ENCODE measurements around the gene RHBDD3.

The RHBDD3 gene

DNA sequence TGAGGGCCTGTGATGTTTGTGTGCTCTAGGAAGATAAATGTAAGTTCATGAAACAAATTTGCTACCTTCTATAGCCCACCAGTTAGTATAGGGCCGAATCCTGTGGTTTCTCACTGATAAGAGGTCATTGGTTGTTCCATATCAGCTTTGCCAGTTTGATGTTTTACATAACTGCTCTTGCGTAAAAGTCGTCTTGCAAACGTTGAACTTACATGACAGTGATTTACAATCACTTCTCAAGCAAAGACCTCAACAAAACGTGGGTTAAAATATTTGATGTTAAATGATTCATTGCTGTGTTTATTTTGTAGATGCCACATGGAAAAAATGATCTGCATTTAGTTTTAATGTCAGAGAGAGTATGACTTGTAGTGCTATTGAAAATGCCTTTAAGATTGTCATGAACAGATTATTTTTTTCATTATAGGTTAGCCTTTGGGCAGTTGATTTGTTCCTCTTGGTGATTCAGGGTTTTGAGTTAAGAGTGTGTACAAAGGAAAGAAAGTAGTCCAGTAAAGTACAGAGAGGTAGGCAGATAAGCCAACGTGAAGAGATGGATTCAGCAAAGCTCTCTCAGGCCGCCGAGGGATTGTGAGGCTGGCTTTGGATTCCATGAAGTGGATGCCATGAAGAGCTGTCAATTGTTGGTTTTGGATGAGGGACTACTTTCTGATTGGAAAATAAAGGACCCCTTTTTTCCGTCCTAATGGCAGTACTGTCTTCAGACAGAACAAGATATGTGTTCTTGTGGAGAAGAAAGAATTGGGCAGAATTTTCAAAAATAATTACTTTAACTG, 2.9 kb upstream of the RHBDD3 start:
- in situ Hi-C loops (cut with MboI; ENCODE audit: low sequenced_read_pairs): no loop called here

DNA sequence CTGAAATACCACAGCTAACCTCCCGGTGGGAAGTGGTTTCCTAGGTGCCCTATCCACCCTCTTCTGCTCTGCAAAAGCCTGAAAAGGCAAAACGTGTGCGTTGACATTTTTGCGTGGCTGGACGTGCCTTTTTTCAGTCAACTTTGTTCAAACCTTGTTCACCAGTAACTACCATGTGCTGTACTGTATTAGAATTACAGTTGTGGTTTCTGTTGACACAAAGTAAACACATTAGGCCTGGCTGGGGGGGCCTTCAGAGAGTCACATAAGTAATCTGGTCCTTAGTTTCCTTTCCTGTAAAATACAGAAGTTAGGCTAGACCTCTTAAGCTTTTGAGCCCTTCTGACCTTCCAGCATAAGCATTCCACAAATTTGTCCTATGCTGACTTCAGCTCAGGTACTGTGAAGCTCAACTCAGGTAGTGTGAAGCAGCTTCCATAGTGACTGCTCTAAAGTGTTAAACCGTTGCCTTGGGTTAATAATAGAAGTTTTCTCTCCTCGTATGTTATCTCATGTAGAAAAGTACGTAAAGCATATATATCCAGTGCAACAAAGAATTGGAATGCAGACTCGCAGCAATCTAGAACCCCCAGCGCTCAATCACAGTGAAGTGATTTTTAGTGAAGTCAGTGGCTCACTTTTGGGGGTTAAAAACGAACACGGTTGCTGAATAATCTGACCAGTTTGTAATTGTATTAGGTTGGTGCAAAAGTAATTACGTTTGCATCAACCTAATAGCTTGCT, 2.1 kb upstream of the RHBDD3 start:
- in situ Hi-C loops (cut with MboI; ENCODE audit: low sequenced_read_pairs): no loop called here

- in situ Hi-C loops (cut with MboI; ENCODE audit: low sequenced_read_pairs): no loop called here
Observed at GRCh38 chr22:29269230-29269604, 1.4 kb upstream of the RHBDD3 start.

DNA sequence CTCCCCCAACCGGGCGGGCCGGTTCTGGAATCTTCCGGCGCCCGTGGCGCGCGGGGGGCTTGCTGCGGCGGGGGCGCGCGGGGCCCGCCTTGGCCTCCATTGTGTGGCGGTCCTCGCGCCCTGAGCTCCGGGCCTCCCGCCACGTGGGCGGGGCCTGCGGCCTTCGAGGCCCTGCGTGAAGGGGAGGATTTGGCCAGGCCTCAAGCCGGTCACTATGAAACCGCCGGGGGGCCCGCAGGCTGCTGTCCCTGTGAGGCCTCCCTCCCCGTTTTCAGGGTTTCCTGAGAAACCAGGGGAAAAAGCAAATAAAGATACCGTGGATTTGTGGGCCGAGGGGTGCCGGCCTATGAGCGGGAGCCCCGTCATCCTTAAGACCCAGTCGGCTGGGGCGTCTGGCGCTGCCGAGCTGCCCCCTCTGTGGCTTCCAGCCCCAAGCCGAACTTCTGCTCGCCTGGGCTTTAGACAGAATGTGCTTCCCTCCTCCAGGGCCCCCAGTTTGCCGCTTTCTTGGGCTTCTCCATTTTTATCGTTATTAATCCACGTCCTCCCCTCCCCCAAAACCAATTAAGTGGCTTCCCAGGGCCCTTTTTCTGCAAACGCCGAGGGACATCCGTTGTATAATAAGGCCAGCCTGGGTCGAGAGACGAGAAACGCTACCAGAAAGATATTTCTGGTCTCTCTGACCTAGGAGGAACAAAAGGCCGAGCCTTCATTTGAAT, 889 bp upstream of the RHBDD3 start:
- in situ Hi-C loops (cut with MboI; ENCODE audit: low sequenced_read_pairs): no loop called here

- in situ Hi-C loops (cut with MboI; ENCODE audit: low sequenced_read_pairs): no loop called here
Observed at GRCh38 chr22:29267462-29267857, 321 bp downstream of the RHBDD3 start.

DNA sequence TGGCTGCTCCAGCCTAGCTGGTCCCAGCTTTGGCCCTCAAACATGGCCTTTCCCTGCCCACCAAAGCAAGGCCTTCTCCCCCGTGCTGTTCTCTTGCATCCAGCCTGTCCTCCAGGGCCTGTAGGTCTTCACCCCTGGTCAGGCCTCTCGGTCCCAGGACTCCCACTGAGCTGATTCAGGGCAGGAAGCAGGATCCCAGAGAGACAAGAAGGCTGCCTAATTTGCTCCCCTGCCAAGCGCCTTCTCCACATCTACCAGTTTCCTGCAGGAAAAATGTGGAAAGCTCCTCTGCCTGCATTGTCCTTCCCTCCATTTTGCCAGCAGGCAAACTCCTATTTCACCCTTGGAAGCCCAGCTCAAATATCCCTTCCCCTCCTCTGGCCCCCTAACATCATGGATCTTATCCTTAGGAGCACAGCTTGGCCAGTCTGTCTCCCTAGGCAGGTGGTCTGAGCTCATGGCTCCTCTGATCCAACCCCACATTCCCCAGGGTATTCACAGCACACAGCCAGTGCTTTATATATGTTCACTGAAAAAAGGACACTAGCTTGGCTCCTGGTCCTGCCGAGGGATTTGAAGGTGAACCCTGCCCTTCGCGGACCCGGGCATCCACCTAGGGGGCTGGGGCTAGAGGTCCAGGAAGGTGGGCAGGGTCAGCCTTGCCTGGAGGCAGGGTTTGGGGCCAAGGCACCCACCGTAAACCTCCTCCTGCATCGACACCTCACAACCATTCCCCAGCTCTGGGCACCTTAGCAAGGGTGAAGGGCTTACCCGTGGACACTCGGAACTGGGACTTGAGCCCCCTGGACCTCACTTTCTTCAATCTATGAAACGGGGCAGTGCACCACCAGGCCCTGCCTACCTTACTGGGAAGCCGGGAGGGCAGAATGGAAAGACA, 968 bp downstream of the RHBDD3 start:
- in situ Hi-C loops (cut with MboI; ENCODE audit: low sequenced_read_pairs): no loop called here

DNA sequence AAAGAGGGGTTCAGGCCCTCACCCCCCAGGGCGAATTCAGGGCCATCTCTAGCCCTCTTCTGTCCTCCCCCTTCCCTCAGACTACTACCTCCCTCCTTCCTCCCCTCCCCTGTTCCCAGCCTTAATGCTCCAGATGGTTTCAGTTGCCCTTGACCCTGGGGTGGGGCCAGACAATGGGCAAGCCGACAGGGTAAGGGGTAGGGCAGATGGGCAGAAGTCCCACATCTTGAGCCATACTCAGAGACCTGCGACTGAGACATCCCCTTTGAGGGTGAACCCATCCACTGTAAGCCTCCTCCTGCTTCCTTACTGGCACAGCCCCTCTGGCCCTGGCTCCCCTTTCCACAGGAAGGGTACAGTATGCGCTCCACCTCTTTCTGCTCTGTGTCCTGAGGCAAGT, 1.9 kb downstream of the RHBDD3 start:
- in situ Hi-C loops (cut with MboI; ENCODE audit: low sequenced_read_pairs): no loop called here

DNA sequence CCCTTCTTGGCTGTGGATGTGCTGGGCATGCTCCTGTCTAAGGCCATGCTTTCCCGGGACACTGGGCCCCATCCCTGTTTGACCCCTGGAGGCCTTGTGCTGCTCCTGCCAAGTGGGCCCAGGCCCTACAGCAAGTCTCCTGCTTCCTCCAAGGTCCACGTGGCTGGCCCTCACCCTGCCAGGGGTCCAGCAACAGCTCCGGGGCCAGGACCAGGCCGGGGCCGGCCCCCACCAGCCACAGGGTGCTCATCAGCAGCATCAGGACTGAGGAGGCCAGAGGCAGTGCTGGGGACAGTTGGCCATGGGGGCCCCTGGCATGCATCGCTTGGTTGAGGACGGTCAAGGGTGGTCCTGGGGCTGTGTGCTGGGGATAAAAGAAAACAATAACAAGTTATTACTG, 2.5 kb downstream of the RHBDD3 start:
- in situ Hi-C loops (cut with MboI; ENCODE audit: low sequenced_read_pairs): no loop called here

- in situ Hi-C loops (cut with MboI; ENCODE audit: low sequenced_read_pairs): no loop called here
Observed at GRCh38 chr22:29263791-29264276, 3.9 kb downstream of the RHBDD3 start.

GRCh38 chr22:29260601-29261315, 7.0 kb downstream of the RHBDD3 start:
- in situ Hi-C loops (cut with MboI; ENCODE audit: low sequenced_read_pairs): no loop called here

DNA sequence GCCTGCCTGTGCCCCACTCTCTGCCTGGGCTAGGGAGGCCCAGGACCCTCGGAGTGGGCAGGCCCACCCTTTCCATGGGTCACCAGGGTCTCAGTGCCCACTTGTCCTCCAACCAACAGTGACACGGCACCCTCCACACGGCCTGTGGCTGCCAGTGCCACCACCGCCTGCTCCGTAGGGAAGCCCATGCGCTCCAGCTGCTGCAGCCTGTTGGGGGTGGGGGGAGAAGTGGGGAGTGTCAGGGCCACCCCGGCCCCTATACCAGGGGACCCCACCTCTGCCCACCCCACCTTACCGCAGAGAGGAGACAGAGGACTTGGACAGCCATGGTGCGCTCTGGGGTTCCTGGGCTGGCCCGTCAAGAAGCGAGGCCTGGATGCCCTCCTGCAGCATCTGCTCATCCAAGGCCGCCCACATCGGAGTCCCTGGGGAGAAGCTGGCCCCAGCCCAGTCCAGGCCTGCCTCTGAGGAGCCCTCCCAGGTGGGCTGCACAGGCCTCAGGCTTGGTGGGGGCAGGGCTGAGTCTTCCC, 7.7 kb downstream of the RHBDD3 start:
- in situ Hi-C loops (cut with MboI; ENCODE audit: low sequenced_read_pairs): no loop called here

GRCh38 chr22:29259253-29259899, 8.4 kb downstream of the RHBDD3 start:
- in situ Hi-C loops (cut with MboI; ENCODE audit: low sequenced_read_pairs): no loop called here

DNA sequence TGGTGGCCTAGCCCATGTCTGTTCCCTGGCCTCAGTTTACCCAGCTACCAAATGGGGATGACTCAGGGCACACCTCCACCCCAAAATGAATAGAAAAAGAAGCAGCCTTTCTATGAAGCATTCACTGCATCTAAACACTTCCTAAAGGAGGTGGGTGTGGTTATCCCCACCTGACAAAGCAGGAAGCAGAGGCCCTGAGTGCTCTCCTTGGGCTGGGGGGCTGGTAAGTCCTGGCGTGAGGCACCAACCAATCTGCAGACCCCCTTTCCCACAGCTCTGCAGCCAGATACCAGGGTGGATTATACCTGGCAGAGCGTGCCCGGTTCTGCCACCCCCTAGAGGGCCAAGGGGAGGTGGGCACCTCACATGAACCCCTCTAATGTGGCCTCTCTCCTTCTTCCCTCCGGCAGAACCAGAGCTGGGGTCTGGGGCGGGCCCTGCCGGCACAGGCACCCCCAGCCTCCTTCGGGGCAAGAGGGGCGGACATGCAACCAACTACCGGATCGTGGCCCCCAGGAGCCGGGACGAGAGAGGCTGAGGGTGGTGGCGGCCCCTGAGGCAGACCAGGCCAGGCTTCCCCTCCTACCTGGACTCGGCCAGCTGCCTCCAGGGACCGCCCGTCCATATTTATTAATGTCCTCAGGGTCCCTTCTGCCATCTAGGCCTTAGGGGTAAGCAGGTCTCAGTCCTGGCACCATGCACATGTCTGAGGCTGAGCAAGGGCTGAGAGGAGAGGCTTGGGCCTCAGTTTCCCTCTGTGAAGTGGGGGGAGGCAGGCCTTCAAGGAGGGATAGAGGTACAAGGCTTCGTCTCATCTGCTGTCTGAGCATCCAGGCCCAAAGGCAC, 9.2 kb downstream of the RHBDD3 start:
- in situ Hi-C loops (cut with MboI; ENCODE audit: low sequenced_read_pairs): no loop called here

DNA sequence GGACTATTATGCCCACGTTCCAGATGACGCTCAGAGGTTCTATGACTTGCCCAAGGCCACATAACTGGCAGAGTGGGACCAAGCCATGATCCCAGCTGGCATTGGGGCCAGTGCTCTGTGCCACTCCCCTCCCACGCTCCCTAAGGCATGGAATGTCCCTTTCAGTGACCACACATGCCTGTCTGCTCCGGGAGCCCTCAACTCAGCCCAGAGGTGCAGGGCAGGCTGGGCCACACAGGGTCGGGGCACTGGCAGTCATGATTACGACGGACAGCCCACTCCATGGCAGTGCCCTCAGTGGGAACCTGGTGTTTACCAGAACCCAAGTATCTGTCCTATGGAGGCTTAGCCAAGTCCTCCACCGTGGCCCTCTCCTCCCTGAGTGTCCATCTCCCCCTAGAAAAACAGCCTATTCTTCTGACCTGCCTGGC, 10.0 kb downstream of the RHBDD3 start:
- in situ Hi-C loops (cut with MboI; ENCODE audit: low sequenced_read_pairs): no loop called here

- in situ Hi-C loops (cut with MboI; ENCODE audit: low sequenced_read_pairs): no loop called here
Observed at GRCh38 chr22:29256606-29257325, 11.0 kb downstream of the RHBDD3 start.

- in situ Hi-C loops (cut with MboI; ENCODE audit: low sequenced_read_pairs): no loop called here
Observed at GRCh38 chr22:29255064-29255621, 12.6 kb downstream of the RHBDD3 start.

DNA sequence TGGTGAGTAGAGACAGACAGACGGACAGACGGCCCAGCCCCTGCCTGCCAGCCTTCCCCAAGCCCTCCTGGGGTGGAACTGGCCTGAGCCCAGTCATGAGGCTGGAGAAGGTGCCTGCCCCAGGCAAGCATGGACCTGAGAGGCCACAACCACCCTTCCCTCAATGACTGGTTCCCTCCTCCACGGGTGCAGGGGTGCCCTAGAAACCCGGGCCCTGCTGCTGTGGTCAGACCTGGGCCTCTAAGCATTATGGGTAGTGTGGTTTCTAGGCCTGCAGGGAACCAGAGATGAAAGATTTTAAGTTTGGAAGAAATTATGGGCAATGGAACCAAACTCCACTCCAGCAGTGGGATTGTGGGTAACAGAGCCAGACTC, 13.5 kb downstream of the RHBDD3 start:
- in situ Hi-C loops (cut with MboI; ENCODE audit: low sequenced_read_pairs): no loop called here
